Eye (tissue), 1 donor: ENCODE data around the gene SUCLG2.

Source experiments
- DNase-seq: peaks from one replicate; pipeline ENCODE4 v3.0.0-alpha.2; 2015

Gene SUCLG2, protein sequence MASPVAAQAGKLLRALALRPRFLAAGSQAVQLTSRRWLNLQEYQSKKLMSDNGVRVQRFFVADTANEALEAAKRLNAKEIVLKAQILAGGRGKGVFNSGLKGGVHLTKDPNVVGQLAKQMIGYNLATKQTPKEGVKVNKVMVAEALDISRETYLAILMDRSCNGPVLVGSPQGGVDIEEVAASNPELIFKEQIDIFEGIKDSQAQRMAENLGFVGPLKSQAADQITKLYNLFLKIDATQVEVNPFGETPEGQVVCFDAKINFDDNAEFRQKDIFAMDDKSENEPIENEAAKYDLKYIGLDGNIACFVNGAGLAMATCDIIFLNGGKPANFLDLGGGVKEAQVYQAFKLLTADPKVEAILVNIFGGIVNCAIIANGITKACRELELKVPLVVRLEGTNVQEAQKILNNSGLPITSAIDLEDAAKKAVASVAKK

DNA sequence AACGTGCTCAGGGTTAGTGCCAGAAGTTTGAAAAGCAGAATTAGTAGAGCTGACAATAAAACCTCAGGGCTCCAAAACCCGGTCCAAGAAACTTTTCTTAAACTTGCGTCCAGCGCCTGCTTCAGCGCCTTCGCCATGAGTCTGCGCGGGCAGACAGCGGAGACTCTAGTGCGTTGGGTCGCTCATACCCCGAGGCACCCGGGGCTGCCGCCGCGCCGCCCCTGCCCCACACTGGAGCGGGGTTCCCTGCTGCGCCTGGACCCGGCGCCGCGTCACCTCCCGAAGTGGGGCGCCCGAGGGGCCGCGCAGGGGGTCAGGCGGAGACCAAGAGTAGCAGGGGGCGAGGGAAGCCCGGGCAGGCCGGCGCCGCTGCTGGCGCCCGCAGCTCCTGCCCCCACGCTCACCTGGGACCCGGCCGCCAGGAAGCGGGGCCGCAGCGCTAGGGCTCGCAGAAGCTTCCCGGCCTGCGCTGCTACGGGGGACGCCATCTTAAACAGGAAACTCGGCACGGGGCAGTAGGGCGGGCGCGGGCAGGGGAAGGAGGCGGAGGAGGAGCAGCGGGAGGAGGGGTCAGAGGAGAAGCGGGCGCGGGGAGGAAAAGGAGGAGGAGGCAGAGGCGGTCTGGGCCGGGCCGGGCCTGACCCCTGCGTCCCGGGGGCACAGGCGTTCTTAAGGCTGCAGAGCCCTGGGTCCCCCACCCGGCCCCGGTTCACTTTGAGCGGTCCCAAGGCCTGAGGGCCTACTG lies at the start of gene SUCLG2:
TSS of gene SUCLG2 (minus strand) at position 514 of the 745 bp plus-strand sequence. CDS start at position 488, 26 bp downstream.
- peak; percentile 94 for DNase-seq

DNA sequence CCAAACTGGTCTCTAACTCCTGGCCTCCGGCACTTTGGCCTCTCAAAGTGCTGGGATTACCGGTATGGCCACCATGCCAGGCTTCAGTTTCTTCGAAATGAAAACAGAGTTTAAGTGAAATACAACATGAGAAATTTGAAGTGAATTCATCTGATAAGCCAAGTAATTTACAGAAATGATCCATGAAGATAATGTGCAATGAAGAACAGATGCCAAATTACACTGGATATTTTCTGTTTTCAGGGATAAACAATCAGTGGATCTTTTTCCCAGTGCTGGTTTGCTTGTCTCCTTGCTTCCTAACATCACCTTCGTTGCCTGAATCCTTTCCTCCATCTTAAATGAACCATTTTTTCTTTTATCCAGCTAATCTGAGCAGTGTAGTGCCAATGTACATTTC lies 46.2 kb upstream of the SUCLG2 start:
- no peak for DNase-seq

DNA sequence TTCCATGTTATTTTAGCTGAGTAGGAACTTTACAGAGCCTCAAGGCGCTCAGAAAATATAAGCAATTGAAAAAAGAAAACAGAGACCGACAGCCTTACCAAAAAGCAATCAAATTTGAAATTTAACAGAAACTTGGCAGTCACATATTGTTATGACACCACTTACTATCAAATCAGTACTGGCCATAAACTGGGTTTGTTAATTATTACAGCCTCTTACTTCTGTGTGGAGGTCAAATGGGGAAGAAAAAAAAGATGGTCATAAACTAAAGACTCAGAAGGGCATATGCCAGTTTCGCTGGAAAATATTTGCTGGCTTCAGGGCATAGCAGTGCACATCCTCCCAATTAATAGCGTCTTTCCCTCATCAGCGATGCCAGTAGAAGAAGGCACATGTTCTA lies 45.5 kb upstream of the SUCLG2 start:
- no peak for DNase-seq

DNA sequence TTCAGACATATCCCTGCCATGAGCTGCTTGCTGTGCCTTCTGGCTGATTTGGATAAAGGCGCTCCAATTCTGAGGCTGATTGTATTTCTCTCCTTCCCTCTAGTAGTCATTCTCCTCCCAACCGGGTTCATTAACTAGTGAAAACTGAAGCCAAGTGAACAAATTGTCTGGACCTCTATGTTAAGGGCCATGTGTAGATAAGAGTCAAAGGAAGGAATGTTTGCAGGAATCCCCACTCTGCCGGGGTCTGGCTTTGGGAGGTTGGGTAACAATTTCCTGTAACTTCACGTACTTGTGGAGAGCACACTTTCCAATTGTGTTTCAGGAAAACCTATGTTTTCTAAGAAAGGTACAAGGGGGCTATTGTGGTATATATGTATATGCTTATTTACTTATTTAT lies 38.2 kb upstream of the SUCLG2 start:
- DNase-seq: no peak

DNA sequence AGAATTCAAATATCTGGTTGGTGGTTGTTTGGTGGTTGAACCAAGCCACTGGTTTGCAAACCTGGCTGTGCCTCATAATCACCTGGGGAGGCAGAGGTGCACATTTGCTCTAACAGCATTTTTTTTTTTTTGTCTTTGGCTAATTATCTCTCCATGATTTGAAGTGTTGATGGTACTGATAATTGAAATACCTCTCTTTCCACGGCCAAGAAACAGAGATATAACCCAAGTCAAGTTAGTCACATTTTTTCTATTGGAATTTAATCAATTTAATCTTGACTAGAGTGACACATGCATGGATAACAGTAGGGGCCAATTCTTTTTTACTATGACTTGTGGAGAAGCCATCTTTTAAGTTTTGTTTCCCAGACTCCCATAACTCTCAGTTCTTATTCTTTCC lies 37.5 kb upstream of the SUCLG2 start:
- DNase-seq: no peak

DNA sequence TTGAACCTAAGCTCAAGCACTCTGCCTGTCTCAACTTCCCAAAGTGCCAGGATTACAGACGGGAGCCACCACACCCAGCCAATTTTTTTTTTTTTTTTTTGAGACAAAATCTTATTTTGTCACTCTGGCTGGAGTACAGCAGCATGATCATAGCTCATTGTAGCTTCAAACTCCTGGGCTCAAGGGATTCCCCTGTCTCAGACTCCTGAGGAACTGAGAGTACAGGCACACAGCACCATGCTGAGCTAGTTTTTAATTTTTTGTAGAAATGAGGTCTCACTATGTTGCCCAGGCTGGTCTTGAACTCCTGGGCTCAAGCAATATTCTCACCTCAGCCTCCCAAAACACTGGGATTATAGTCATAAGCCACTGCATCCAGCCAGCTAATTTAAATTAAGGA lies 36.8 kb upstream of the SUCLG2 start:
- no peak for DNase-seq

DNA sequence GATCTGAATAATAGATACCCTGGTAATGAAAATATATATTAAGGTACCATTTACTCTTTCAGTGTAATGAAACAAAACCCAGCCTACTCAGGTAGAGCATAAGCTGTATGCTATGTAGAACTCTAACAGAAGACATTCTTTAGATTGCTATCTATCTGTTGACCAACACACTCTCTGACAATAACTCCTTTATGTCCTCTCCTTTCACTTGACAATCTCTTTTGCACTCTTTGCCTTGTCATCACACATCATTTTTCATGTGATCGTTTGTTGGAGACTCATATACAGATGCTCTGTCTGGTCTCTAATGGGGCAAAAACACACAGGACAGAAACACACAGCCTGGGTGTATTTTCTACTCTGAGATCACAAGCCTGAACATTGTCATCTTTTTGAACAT lies 35.4 kb upstream of the SUCLG2 start:
- no peak for DNase-seq

DNA sequence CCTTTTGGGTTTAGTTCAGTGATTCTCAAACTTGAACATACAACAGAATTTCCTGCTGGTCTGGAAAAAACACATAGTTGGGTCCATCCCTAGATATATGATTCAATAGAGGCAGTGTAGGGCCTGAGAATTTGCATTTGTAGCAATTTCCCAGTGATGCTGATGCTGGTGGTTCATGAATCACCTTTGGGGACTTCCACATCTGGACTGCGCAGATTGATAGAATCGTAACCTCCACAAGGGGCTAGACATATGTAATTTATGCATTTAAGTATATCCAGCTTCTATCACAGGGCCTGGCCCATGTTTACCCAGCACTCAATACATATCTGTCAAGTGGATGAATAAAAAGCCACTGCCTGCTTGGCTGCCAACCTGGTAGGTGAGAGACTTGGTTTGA lies 33.8 kb upstream of the SUCLG2 start:
- DNase-seq: no peak

DNA sequence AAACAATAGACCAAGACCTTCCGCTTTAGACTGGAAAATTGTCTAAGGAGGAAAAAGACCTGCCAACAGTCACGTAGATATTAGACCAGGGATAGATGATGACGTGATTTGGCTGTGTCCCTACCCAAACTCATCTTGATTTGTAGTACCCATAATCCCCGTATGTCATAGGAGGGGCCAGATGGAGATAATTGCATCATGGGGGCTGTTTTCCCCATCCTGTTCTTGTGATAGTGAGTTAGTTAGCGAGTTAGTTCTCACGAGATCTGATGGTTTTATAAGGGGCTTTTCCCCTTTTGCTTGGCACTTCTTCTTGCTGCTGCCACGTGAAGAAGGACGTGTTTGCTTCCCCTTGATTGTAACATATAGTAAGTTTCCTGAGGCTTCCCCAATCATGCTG lies 31.7 kb upstream of the SUCLG2 start:
- DNase-seq: no peak

DNA sequence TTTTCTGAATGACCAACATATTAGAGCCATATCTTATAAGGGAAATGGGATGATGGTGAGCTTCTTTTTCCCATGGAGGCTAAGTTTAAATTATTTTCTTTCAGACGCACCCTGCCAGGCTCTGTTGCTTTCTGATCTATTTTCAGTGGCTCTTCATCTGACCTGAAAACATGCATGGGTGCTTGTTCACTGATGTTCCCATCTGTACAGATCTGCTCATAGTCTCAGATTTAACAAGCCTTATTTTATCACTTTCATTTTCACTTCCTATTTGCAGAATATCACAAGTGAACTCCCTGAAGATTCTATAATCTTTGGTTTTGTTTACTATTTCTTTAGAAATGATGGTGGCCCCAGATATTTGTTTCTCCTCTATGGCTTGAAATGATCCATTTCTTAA lies 31.1 kb upstream of the SUCLG2 start:
- DNase-seq: no peak

DNA sequence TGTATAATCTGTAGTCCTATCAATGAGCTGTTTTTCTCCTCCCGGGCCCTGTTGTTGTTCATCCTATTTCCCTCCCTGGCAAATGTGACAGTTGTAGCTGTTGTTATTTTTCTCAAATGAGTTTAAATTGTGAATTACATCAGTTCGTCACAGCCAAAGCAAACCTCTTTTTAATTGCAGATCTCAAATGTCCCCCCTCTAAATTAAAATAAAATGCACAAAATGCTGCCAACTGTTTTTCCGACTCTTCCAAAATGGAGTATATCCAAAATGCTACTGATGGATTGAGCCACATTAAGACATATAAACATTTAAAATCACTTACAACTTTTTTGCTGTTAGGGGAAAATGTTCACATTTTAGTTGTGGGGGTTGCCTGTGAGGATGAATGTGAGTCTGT lies 29.8 kb upstream of the SUCLG2 start:
- no peak for DNase-seq

DNA sequence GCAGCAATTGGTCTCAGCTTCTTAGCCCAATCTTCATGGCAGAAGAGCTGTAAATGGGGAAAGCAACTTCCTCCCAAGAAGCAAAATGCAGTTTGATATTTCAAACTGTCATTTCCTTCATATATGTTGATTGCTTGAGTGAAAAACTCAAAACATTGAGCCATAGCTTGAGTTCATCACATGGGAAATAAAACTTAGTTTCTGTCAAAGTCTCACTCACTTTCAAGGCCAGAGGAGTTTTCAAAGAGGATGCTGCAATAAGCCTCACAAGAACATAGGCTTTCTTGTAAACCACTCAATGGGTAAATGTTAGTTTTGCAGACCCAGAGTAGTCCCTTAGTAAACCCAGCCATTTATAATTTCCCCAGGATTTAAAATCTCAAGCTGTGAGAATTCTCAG lies 29.1 kb upstream of the SUCLG2 start:
- no peak for DNase-seq

DNA sequence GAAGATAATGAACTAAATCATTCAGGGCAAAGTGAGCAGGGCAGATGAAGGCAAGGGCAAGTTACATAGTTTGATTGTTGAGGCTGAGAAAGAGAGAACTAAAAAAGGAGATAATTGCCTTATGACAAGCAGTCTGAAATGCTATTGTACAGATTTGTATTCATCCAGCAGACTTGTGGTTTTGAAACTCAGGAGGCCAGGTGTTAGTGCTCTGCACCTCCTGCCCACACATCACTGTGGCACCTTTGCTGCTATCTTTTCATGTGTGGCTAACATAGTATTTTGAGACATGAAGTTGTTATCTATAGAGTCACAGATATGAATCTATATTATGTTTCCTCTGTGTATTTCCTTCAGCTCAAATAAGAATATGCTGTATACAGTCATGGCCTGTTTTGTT lies 24.3 kb upstream of the SUCLG2 start:
- no peak for DNase-seq

DNA sequence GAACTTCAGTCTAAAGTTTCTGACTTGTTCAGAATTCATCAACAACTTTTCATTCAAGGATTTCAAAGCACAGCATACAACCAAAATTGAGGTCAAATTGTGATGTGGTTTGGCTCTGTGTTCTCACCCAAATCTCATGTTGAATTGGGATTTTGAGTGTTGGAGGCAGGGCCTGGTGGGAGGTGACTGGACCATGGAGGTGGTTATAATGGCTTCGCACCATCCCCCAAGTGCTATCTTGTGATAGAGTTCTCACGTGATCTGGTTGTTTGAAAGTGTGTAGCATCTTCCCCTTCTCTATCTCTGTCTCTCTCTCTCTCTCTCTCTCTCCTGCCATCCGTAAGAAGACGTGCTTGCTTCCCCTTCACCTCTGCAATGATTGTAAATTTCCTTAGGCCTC lies 19.6 kb upstream of the SUCLG2 start:
- DNase-seq: no peak

DNA sequence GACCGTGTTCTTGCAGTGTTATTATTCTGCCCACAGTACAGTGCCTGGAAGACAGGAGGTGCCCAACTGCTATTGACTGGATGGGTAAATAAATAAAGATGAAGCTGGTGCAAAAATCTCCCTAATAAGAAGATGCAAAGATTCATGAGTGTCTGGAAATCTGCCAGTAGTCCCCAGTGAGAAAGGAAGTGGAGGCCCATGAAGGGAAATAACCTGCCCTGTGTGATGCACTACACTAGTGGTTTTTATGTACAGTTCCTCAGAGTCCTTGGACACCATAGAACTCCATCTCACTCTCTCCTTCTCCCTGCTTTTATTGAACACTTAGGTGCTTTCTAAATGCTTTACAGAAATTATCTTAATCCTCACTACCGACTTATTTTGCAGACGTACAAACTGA lies 8.3 kb upstream of the SUCLG2 start:
- DNase-seq: no peak

DNA sequence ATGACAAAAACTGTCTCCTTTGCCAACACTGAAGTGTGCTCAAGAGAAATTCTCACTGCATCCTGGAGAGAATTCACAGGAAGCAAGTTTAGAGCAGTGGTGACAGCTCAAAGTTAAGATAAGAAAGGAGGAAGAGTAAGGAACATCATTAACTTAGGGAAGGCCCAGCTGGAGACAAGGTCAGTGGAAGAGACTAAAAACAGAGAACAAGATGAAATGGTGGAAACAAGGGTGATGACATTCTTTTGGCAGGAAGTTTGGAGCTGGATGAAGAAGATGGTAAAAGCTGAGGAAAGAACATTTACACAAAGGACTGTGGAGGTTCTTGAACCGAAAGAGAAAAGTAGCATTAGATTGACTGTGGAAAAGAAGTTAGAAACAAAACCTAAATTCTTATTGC lies 6.7 kb upstream of the SUCLG2 start:
- DNase-seq: no peak

DNA sequence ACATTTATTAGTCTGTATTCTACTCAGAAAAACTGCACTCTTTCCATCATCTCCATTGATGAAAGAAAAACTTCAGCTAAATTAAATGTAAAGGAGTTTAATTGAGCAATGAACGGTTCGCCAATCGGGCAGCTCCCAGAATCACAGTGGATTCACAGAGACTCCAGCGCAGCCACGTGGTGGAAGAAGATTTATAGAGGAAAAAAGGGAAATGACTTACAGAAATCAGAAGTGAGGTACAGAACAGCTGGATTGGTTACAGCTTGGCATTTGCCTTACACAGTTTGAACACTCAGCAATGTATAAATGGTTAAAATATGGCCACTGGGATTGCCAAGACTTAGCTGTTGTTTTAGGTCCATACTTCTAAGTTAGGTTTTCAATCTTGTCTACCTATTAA lies 2.8 kb upstream of the SUCLG2 start:
- no peak for DNase-seq

DNA sequence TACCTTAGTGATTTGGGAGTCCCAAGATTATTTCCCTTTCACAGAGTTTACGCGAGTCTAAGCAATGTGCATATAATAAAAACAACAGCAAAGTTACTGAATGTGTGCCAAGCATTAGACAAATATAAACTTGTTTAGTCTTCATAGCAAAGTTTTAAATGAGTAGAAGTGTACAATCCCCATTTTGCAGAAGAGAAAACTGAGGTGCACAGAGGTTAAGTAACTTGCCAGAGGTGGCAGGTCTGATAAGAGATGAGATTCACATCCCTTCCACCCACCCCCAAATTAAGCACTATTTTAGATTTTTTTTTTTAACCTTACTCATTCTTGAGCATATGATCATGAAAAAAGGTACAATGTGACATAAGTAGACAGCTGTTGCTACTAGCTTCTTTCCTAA lies 2.2 kb upstream of the SUCLG2 start:
- DNase-seq: no peak

DNA sequence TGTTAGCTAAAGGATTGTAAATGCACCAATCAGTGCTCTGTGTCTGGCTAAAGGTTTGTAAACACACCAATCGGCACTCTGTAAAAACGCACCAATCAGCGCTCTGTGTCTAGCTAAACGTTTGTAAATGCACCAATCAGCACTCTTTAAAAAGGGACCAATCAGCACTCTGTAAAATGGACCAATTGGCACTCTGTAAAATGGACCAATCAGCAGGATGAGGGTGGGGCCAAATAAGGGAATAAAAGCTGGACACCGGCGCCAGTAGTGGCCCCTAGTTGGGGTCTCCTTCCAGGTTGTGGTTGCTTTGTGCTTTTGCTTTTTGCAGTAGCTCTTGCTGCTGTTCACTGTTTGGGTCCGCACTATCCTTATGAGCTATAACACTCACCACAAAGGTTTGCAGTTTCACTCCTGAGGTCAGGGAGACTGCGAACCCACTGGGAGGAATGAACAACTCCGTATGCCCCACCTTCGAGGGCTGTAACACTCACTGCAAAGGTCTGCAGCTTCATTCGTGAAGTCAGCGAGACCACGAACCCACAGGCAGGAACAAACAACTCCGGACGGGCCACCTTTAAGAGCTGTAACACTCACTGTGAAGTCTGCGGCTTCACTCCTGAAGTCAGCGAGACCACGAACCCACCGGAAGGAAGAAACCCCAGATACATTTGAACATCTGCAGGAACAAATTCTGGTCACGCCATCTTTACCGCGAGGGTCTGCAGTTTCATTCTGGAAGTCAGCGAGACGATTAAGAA lies 1.1 kb upstream of the SUCLG2 start:
- no peak for DNase-seq

DNA sequence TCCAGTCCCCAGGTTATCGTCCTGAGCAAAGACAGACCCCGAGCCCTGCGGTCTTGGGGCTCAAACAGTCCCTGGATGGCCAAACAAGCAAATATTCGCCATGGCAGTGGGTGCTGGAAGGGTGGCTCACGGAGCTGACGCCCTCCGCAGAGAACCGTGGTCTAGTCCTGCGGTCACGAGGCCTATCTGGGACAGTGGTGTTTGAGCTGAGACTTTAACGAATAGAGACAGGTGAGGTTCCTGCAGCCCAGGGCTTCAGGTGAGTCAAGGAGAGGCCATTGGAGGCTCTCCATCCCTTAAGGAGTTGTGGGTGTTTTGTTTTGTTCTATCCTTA lies 399 bp upstream of the SUCLG2 start:
- DNase-seq: no peak

DNA sequence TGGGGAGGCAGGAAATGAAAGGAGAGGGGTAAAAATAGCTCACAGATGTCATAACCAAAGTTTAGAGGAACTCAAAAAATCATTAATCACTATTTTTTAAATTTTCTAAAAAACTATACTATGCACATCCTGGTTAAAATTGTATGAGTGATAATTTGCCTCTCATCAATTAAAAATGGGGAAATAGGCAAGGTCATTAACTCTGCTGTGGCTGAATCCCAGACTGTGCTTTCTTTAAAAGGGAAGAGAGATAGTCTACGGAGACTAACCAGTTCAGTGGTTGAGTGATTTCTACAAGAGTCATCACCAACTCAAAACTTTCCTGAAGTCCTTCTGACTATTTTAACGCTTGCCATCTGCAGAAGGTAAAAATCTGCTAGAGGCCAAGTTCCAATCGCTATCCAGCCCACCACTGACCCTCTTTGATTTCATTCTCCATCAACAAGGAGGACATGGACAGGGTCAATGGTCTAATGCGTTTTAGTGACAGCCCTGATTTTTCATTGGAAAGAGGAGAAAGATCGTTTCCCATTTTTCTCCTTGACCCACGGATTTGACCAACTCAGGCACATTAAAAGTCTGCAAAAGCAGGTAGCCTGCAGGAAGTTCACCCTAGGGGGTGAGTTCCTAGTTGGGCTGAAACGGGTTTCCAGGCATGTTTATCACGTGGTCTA lies 850 bp downstream of the SUCLG2 start:
- DNase-seq: no peak

DNA sequence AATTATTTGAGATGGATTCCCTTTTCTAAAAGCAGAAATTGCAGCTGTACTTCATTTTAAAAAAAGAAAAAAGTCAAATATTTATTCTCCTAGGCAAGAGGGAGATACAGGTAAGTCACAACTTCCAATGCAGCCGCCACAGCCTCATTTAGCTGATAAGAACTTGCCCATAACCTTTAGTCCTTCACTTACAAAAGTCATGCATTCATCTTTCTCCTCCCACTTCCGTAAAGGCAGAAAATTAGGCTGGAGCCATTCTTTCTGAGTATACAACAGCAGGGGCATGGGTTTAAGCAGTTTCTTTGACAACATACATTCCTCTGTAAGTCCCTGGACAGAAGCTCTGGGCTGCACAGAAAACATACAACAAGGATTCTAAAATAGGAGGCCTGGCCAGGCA lies 4.3 kb downstream of the SUCLG2 start:
- DNase-seq: no peak

DNA sequence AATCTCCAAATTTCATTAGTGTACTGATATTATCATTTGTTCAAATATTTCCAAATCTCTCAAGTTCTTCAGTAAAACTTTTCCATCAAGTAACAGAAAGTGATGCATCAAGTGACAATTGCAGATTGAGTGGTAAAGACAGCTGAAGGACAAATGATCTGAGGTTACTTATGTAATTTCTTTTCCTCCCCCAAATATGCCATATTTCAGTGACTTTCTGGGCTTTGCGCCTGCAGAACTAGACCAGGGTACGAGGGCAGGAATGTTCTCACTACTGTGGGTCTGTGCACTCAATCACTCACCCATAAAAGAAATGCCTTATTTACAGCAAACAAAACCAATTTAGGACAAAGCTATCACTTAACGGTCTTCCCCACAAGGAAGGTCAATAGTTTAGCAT lies 4.7 kb downstream of the SUCLG2 start:
- no peak for DNase-seq
